ENCODE data around the gene LRP6. TPM values are rescaled to one million over a fixed set of nuclear protein-coding genes. Genes with fewer than 3 reads are reported as not detected.

The LRP6 gene
- total RNA-seq, 4 donors from 2014 or later, result 4.3 to 18.7 (median 9.0) TPM

DNA sequence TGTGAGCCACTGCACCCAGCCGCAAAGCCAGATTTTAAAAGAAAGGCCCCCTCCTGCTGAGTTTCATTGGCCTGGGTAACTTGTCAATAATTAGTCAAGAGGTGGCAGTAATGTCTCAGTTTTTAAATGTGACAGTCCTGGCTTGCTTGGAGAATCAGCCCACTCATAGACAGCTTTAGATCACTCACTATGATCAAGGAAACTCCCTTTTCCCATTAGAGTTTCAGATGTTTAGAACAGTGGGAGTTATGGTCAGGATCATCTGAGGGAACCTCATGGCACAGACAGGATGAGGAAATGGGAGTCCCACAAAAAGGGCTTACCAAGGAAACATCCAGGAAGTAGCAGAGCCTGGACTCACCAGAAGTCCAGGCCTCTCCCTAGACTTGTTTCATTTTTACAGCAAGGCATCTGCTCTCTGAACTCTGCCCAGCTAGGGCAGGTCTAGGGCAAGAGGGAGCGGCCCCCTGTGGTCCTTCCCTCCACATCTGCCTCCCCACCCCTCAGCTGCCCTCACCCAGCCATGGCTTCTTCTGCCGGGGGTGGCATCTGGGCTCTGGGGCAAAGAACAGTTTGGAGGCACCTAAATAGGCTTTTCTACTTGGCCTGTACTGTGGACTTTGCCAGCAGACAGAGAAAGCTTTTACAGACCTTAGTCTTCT is 184.9 kb downstream of the LRP6 start:
- TF ChIP-seq, protein P1, sequence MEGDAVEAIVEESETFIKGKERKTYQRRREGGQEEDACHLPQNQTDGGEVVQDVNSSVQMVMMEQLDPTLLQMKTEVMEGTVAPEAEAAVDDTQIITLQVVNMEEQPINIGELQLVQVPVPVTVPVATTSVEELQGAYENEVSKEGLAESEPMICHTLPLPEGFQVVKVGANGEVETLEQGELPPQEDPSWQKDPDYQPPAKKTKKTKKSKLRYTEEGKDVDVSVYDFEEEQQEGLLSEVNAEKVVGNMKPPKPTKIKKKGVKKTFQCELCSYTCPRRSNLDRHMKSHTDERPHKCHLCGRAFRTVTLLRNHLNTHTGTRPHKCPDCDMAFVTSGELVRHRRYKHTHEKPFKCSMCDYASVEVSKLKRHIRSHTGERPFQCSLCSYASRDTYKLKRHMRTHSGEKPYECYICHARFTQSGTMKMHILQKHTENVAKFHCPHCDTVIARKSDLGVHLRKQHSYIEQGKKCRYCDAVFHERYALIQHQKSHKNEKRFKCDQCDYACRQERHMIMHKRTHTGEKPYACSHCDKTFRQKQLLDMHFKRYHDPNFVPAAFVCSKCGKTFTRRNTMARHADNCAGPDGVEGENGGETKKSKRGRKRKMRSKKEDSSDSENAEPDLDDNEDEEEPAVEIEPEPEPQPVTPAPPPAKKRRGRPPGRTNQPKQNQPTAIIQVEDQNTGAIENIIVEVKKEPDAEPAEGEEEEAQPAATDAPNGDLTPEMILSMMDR (IDR thresholded peaks at IDR 0.05), result peak in 2 of 6 experiments; percentile 20 to 42
- TF ChIP-seq POLR2A (IDR thresholded peaks at IDR 0.05), result no peak
- intact Hi-C loops (cut with DNase I), result loop anchor here (10.0 kb wide), 1 partner anchor 253 kb away; no protein-coding TSS in a partner anchor
- Histone ChIP-seq H3K9me3 (no peaks in the 10 kb centered on the region), H3K27ac (peak overlapping the region in 3 of 4 donors; percentile 25 to 43 (median 37)), H3K4me3 (no peak overlapping the region), H3K27me3 (no peaks in the 10 kb centered on the region), H3K36me3 (no peaks in the 10 kb centered on the region), H3K4me1 (peaks cover 0 to 6% (median 3%) of the 10 kb centered on the region in 3 donors)
- no peak for DNase-seq
- WGBS, 2 donors, result 65 to 67% methylated on average over 1 to 2 of the region's 3 CpGs

DNA sequence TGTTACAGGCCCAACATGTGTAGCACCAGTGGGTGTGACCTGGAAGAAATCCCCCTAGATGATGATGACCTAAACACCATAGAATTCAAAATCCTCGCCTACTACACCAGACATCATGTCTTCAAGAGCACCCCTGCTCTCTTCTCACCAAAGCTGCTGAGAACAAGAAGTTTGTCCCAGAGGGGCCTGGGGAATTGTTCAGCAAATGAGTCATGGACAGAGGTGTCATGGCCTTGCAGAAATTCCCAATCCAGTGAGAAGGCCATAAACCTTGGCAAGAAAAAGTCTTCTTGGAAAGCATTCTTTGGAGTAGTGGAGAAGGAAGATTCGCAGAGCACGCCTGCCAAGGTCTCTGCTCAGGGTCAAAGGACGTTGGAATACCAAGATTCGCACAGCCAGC is 187.6 kb downstream of the LRP6 start:
- no peak for DNase-seq

DNA sequence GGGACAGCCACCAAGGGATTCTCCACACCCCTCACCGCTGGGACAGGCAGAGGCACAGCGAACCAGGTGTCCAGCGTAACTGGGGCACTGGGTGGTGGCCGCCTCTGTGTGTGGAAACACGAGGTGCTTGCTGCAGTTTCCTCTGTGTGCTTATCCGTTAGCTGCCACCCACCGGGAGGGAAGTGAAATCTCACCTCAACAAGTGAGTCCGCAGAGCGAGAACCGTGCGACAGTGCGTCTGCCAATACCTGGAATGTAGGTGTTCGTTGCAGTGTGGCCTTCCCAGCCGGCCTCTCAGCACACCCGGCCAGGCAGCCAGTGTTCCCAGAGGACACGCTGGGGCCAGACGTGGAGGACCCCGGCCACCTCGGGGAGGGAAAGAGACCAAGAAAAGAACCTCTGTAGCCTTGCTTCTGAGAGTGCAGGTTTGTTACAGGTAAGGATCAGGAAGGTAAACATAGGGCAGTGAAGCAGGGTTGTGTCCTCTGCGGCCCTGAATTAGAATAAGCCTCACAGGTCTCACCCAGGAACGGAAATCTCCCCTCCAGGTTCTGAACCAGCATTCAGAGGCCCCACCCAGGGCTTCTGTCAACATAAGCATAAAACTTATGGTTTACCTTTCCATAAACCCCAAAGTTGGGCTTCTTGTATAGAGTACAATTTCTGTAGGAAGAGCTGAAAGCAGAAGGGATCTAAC is 194.6 kb downstream of the LRP6 start:
- no peak for DNase-seq

More for the DNA sequence above, 187.6 kb downstream of the LRP6 start:
- no peak for TF ChIP-seq POLR2A (IDR thresholded peaks at IDR 0.05)
- TF ChIP-seq, protein P1 (IDR thresholded peaks at IDR 0.05), result no peak
- Histone ChIP-seq H3K9me3 (no peaks in the 10 kb centered on the region), H3K4me3 (no peak overlapping the region), H3K27me3 (no peaks in the 10 kb centered on the region), H3K27ac (no peak overlapping the region), H3K36me3 (no peaks in the 10 kb centered on the region), H3K4me1 (peaks cover 0 to 6% (median 3%) of the 10 kb centered on the region in 3 donors)
- 81 to 86% methylated on average over 5 of the region's 5 CpGs for WGBS, 2 donors
- intact Hi-C loops (cut with DNase I), result no loop called here

DNA sequence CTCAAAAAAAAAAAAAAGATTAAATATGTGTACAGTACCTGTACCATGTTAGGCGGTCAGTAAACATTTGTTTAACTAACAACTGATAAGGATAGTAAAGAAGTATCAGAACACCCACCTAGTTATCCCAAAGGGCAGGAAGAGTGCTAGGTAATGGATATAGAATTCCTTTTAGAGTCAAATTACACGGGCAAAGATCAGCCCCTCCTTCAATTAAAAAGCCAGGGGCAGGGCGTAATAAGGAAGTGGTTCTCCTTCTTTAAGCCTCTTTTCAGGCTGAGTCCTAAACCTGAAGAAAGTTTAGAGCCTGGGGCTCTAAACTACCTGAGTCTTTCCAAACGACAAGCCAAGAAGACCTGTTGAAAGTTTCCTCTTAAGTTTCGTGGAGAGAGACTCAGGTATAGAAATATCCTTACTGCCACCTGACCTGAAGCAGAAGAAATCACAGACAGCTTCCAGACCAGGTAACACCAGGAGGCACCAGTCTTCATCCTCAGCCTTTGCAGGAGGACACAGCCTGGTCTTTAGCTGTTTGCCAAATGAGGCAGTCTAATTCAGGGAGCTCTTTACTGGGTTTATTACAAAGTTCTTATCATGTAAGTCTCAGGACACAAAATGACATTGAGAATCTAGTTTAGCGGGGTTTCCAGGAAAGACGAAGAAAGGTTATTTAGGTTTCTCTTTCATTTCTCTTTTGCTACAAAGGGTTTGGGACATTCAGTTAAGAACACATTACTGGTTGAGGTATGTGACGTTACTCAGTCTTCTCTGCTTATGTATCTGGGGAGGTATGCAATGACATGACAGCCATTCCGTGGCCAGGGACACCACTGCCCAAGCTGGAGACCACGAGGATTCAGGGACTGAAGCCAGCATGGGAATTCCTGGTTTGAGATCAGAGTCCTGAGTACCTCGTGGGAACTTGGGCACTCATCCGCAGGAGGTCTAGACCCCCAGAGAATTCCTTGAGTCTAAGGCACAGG is 195.9 kb downstream of the LRP6 start, which contains the start of gene BCL2L14:
Gene BCL2L14, plus strand, starts transcription at position 266 of the 983 bp plus-strand sequence. CDS start 8,367 bp downstream, outside the sequence.
- H3K4me1 ChIP-seq, result peaks cover 0 to 14% (median 0%) of the 10 kb centered on the region in 3 donors
- H3K9me3 ChIP-seq, result no peaks in the 10 kb centered on the region
- DNase-seq, result no peak
- 34 to 36% methylated on average over 10 to 12 of the region's 12 CpGs for WGBS, 2 donors
- H3K27me3 ChIP-seq, result peaks cover 0 to 21% (median 0%) of the 10 kb centered on the region in 4 donors
- TF ChIP-seq, protein P1 (IDR thresholded peaks at IDR 0.05), result no peak
- TF ChIP-seq POLR2A (IDR thresholded peaks at IDR 0.05), result no peak
- intact Hi-C loops (cut with DNase I), result no loop called here
- H3K27ac ChIP-seq, result no peak within 1 kb of the TSS
- H3K36me3 ChIP-seq, result no peaks in the 10 kb centered on the region
- peak within 1 kb of the TSS in 3 of 4 donors; percentile 12 to 45 (median 17) for H3K4me3 ChIP-seq

More for the DNA sequence above, 194.6 kb downstream of the LRP6 start:
- intact Hi-C loops (cut with DNase I), result no loop called here
- Histone ChIP-seq H3K9me3 (no peaks in the 10 kb centered on the region), H3K27me3 (peaks cover 0 to 21% (median 0%) of the 10 kb centered on the region in 4 donors), H3K4me1 (peaks cover 0 to 14% (median 0%) of the 10 kb centered on the region in 3 donors), H3K4me3 (peak overlapping the region in 1 of 4 donors; percentile 45), H3K27ac (no peak overlapping the region), H3K36me3 (no peaks in the 10 kb centered on the region)
- TF ChIP-seq, protein P1 (IDR thresholded peaks at IDR 0.05), result no peak
- TF ChIP-seq POLR2A (IDR thresholded peaks at IDR 0.05), result no peak
- 67 to 73% methylated on average over 10 to 11 of the region's 21 CpGs for WGBS, 2 donors
